NCI-H82 treated with DMSO at 0.1 percent for 48 hours (cell line): ENCODE results near the gene PTAR1.
"Not testable (repeated sequence)": the region's sequence is repeated elsewhere in the genome, so short reads cannot be mapped to it uniquely, and the experiment has no call there.

Source experiments
- DNase-seq: peaks from one replicate; lab custom pipeline; 2025; ENCODE audit not compliant: unreplicated experiment; lab: John Stamatoyannopoulos, UW

Gene PTAR1

GRCh38 chr9:69759421-69760277 is at the start of gene PTAR1:
TSS of gene PTAR1 (minus strand) at chr9:69760011. CDS start at chr9:69759938, 73 bp downstream.
- DNase-seq: peak; percentile 66

GRCh38 chr9:69809304-69809863 is 49.6 kb upstream of the PTAR1 start:
- no peak for DNase-seq

GRCh38 chr9:69806627-69807026 is 46.8 kb upstream of the PTAR1 start:
- DNase-seq: no peak

- DNase-seq: no peak
These were observed 46.2 kb upstream of the PTAR1 start for GRCh38 chr9:69805962-69806515.

GRCh38 chr9:69801989-69802388 is 42.2 kb upstream of the PTAR1 start:
- DNase-seq: no peak

- not testable (repeated sequence) for DNase-seq
These were observed 40.2 kb upstream of the PTAR1 start for GRCh38 chr9:69800027-69800426.

- DNase-seq: not testable (repeated sequence)
These were observed 39.7 kb upstream of the PTAR1 start for GRCh38 chr9:69799521-69799920.

GRCh38 chr9:69798744-69799143 is 38.9 kb upstream of the PTAR1 start:
- peak; percentile 31 for DNase-seq

- peak; percentile 72 for DNase-seq
These were observed 37.9 kb upstream of the PTAR1 start for GRCh38 chr9:69797675-69798074.

GRCh38 chr9:69794356-69794755 is 34.5 kb upstream of the PTAR1 start:
- DNase-seq: no peak

- DNase-seq: no peak
These were observed 25.9 kb upstream of the PTAR1 start for GRCh38 chr9:69785757-69786156.

GRCh38 chr9:69773258-69773657 is 13.4 kb upstream of the PTAR1 start:
- no peak for DNase-seq

- no peak for DNase-seq
These were observed 12.1 kb upstream of the PTAR1 start for GRCh38 chr9:69771775-69772418.

- no peak for DNase-seq
These were observed 8.9 kb upstream of the PTAR1 start for GRCh38 chr9:69768716-69769115.

GRCh38 chr9:69768101-69768500 is 8.3 kb upstream of the PTAR1 start:
- no peak for DNase-seq

- DNase-seq: not testable (repeated sequence)
These were observed 4.1 kb upstream of the PTAR1 start for GRCh38 chr9:69763862-69764261.

GRCh38 chr9:69762527-69762926 is 2.7 kb upstream of the PTAR1 start:
- no peak for DNase-seq

GRCh38 chr9:69760278-69760610 is 433 bp upstream of the PTAR1 start:
- DNase-seq: no peak

GRCh38 chr9:69759021-69759420 is 790 bp downstream of the PTAR1 start:
- no peak for DNase-seq

- DNase-seq: no peak
These were observed 1.7 kb downstream of the PTAR1 start for GRCh38 chr9:69757996-69758675.

GRCh38 chr9:69755205-69755604 is 4.6 kb downstream of the PTAR1 start:
- no peak for DNase-seq
